ENCODE measurements around the gene TTC3. TPM values are rescaled to one million over a fixed set of nuclear protein-coding genes. Genes with fewer than 3 reads are reported as not detected.

TTC3 gene
- total RNA-seq, 3 donors from 2014 or later (not counting 1 experiment from before 2014, with no cell fraction given), result 83.1 to 97.4 (median 88.3) TPM

- intact Hi-C loops (cut with micrococcal nuclease), result no loop called here
- Histone ChIP-seq H3K9me3 (ENCODE audit: control insufficient read depth, insufficient read depth, low read length) (no peaks in the 10 kb centered on the region), H3K4me3 (ENCODE audit: low read length) (no peak overlapping the region), H3K27ac (ENCODE audit: low read length) (no peak overlapping the region), H3K36me3 (ENCODE audit: control insufficient read depth, insufficient read depth, low read length) (peaks cover 56% of the 10 kb centered on the region), H3K27me3 (ENCODE audit: control insufficient read depth, insufficient read depth, low read length) (no peaks in the 10 kb centered on the region), H3K4me1 (ENCODE audit: control insufficient read depth, insufficient read depth, low read length) (no peaks in the 10 kb centered on the region)
- no peak overlapping the region for H3K27ac Mint-ChIP-seq
- TF ChIP-seq CTCF (IDR thresholded peaks at IDR 0.05), result no peak
- no peaks in the 10 kb centered on the region for H3K27me3 Mint-ChIP-seq (ENCODE audit: low read depth in 2 of 2)
- WGBS (ENCODE audit: insufficient coverage), result 90% methylated on average over 3 of the region's 3 CpGs
- ATAC-seq, result no peak
- H3K4me3 Mint-ChIP-seq, result no peak overlapping the region
- peaks cover 24% of the 10 kb centered on the region for H3K36me3 Mint-ChIP-seq
- H3K9me3 Mint-ChIP-seq, result no peaks in the 10 kb centered on the region
- no peaks in the 10 kb centered on the region for H3K4me1 Mint-ChIP-seq
- DNase-seq, result no peak
Observed at GRCh38 chr21:37157938-37158337, 84.9 kb downstream of the TTC3 start.

- no peak overlapping the region for H3K27ac ChIP-seq (ENCODE audit: low read length)
- TF ChIP-seq CTCF (IDR thresholded peaks at IDR 0.05), result no peak
- H3K36me3 Mint-ChIP-seq, result peaks cover 24% of the 10 kb centered on the region
- intact Hi-C loops (cut with micrococcal nuclease), result no loop called here
- H3K4me3 Mint-ChIP-seq, result no peak overlapping the region
- DNase-seq (no peak), ATAC-seq (no peak)
- peaks cover 56% of the 10 kb centered on the region for H3K36me3 ChIP-seq (ENCODE audit: control insufficient read depth, insufficient read depth, low read length)
- H3K4me1 ChIP-seq (ENCODE audit: control insufficient read depth, insufficient read depth, low read length), result no peaks in the 10 kb centered on the region
- H3K4me1 Mint-ChIP-seq, result no peaks in the 10 kb centered on the region
- H3K4me3 ChIP-seq (ENCODE audit: low read length), result no peak overlapping the region
- H3K27me3 Mint-ChIP-seq (ENCODE audit: low read depth in 2 of 2), result no peaks in the 10 kb centered on the region
- H3K27me3 ChIP-seq (ENCODE audit: control insufficient read depth, insufficient read depth, low read length), result no peaks in the 10 kb centered on the region
- 85% methylated on average over 8 of the region's 8 CpGs for WGBS (ENCODE audit: insufficient coverage)
- no peak overlapping the region for H3K27ac Mint-ChIP-seq
- no peaks in the 10 kb centered on the region for H3K9me3 Mint-ChIP-seq
- H3K9me3 ChIP-seq (ENCODE audit: control insufficient read depth, insufficient read depth, low read length), result no peaks in the 10 kb centered on the region
Observed at GRCh38 chr21:37159053-37159776, 86.2 kb downstream of the TTC3 start.

GRCh38 chr21:37159949-37160348, 86.9 kb downstream of the TTC3 start:
- DNase-seq (no peak), ATAC-seq (no peak)
- Histone ChIP-seq H3K36me3 (ENCODE audit: control insufficient read depth, insufficient read depth, low read length) (peaks cover 56% of the 10 kb centered on the region), H3K27me3 (ENCODE audit: control insufficient read depth, insufficient read depth, low read length) (no peaks in the 10 kb centered on the region), H3K4me1 (ENCODE audit: control insufficient read depth, insufficient read depth, low read length) (no peaks in the 10 kb centered on the region), H3K4me3 (ENCODE audit: low read length) (no peak overlapping the region), H3K9me3 (ENCODE audit: control insufficient read depth, insufficient read depth, low read length) (no peaks in the 10 kb centered on the region), H3K27ac (ENCODE audit: low read length) (no peak overlapping the region)
- Mint-ChIP-seq H3K4me3 (no peak overlapping the region), H3K36me3 (peaks cover 24% of the 10 kb centered on the region), H3K4me1 (no peaks in the 10 kb centered on the region), H3K27me3 (ENCODE audit: low read depth in 2 of 2) (no peaks in the 10 kb centered on the region), H3K9me3 (no peaks in the 10 kb centered on the region), H3K27ac (no peak overlapping the region)
- 100% methylated on average over 1 of the region's 1 CpG for WGBS (ENCODE audit: insufficient coverage)
- intact Hi-C loops (cut with micrococcal nuclease), result no loop called here
- no peak for TF ChIP-seq CTCF (IDR thresholded peaks at IDR 0.05)

- H3K36me3 Mint-ChIP-seq, result peaks cover 14% of the 10 kb centered on the region
- H3K4me3 ChIP-seq (ENCODE audit: low read length), result no peak overlapping the region
- no peak overlapping the region for H3K4me3 Mint-ChIP-seq
- H3K27ac ChIP-seq (ENCODE audit: low read length), result no peak overlapping the region
- peaks cover 5% of the 10 kb centered on the region in 2 donors for H3K4me1 Mint-ChIP-seq
- H3K36me3 ChIP-seq (ENCODE audit: control insufficient read depth, insufficient read depth, low read length), result peaks cover 59% of the 10 kb centered on the region
- H3K27me3 ChIP-seq (ENCODE audit: control insufficient read depth, insufficient read depth, low read length), result no peaks in the 10 kb centered on the region
- DNase-seq (no peak), ATAC-seq (no peak)
- no peak for TF ChIP-seq CTCF (IDR thresholded peaks at IDR 0.05)
- H3K9me3 Mint-ChIP-seq, result no peaks in the 10 kb centered on the region
- H3K4me1 ChIP-seq (ENCODE audit: control insufficient read depth, insufficient read depth, low read length), result no peaks in the 10 kb centered on the region
- intact Hi-C loops (cut with micrococcal nuclease), result no loop called here
- no peaks in the 10 kb centered on the region for H3K9me3 ChIP-seq (ENCODE audit: control insufficient read depth, insufficient read depth, low read length)
- no peak overlapping the region for H3K27ac Mint-ChIP-seq
- no peaks in the 10 kb centered on the region for H3K27me3 Mint-ChIP-seq (ENCODE audit: low read depth in 2 of 2)
Observed at GRCh38 chr21:37164742-37165141, 91.7 kb downstream of the TTC3 start.

Data from natural killer cell (primary cell).